Nephron (organoid): ENCODE measurements around the gene ALPG.
"Not testable (repeated sequence)": the region's sequence is repeated elsewhere in the genome, so short reads cannot be mapped to it uniquely, and the experiment has no call there.

Experiments
- H3K27ac Mint-ChIP-seq, 3 experiments: 2 replicates each; pipeline ENCODE4 v1.8.0; 2020; ENCODE audit warnings: mixed read lengths in 3 of 3, mild to moderate bottlenecking in 2 of 3, moderate library complexity in 1 of 3
- H3K27me3 Mint-ChIP-seq: 2 replicates; pipeline ENCODE4 v1.8.0; 2021; ENCODE audit warnings: low read depth, mild to moderate bottlenecking, moderate library complexity, mixed read lengths
- H3K36me3 Mint-ChIP-seq: 2 replicates; pipeline ENCODE4 v1.8.0; 2020; ENCODE audit warnings: low read depth, mixed read lengths
- H3K4me1 Mint-ChIP-seq: 2 replicates; pipeline ENCODE4 v1.8.0; 2020; ENCODE audit warnings: mixed read lengths
- H3K4me3 Mint-ChIP-seq, 3 experiments: 2 replicates each; pipeline ENCODE4 v1.8.0; 2020; ENCODE audit warnings: mild to moderate bottlenecking in 3 of 3, mixed read lengths in 3 of 3, moderate library complexity in 2 of 3
- H3K9me3 Mint-ChIP-seq: 2 replicates; pipeline ENCODE4 v1.8.0; 2020; ENCODE audit warnings: mixed read lengths
- TF ChIP-seq, protein P1 (sequence below), 3 experiments: fragments of 200-600 bp; sonication (generic); IDR thresholded peaks; one replicate each; pipeline ENCODE4 v1.5.0; 2021; ENCODE audit warnings: antibody characterized with exemption in 3 of 3; ENCODE audit not compliant: unreplicated experiment in 3 of 3

ALPG gene

GRCh38 chr2:232449964-232450363 is 43.3 kb downstream of the ALPG start:
- Mint-ChIP-seq H3K4me3 (no peak overlapping the region), H3K27ac (no peak overlapping the region), H3K27me3 (peaks cover 25% of the 10 kb centered on the region), H3K4me1 (peaks cover 14% of the 10 kb centered on the region), H3K9me3 (no peaks in the 10 kb centered on the region), H3K36me3 (no peaks in the 10 kb centered on the region)
- TF ChIP-seq, protein P1, sequence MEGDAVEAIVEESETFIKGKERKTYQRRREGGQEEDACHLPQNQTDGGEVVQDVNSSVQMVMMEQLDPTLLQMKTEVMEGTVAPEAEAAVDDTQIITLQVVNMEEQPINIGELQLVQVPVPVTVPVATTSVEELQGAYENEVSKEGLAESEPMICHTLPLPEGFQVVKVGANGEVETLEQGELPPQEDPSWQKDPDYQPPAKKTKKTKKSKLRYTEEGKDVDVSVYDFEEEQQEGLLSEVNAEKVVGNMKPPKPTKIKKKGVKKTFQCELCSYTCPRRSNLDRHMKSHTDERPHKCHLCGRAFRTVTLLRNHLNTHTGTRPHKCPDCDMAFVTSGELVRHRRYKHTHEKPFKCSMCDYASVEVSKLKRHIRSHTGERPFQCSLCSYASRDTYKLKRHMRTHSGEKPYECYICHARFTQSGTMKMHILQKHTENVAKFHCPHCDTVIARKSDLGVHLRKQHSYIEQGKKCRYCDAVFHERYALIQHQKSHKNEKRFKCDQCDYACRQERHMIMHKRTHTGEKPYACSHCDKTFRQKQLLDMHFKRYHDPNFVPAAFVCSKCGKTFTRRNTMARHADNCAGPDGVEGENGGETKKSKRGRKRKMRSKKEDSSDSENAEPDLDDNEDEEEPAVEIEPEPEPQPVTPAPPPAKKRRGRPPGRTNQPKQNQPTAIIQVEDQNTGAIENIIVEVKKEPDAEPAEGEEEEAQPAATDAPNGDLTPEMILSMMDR (IDR thresholded peaks at IDR 0.05; ENCODE audit: unreplicated experiment in 3 of 3): no peak

DNA sequence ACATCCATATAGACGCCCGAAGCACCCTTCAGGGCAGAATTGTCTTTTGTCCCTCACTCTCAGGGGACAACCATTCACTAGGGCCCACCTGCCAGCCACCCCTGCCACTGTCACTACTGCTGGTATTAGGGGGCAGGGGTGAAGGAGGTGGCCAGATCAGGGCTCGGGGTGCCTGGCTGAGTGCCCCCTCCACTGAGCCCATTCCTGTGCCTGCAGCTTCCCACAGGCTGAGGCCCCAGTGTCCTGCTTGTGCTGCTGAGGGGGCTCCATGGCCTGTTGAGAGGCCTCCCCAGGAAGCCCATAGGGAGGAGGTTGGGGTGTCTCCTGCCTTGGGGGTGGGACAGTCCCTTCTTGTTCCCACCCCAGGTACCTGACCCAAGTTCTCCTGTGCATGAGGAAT is 45.0 kb downstream of the ALPG start:
- not testable (repeated sequence) for H3K9me3 Mint-ChIP-seq, H3K36me3 Mint-ChIP-seq, H3K27ac Mint-ChIP-seq, H3K4me3 Mint-ChIP-seq
- Mint-ChIP-seq H3K4me1 (peaks cover 14% of the 10 kb centered on the region), H3K27me3 (peaks cover 25% of the 10 kb centered on the region)

GRCh38 chr2:232454630-232455029 is 48.0 kb downstream of the ALPG start:
- H3K9me3 Mint-ChIP-seq: no peaks in the 10 kb centered on the region
- no peaks in the 10 kb centered on the region for H3K4me1 Mint-ChIP-seq
- TF ChIP-seq, protein P1 (IDR thresholded peaks at IDR 0.05; ENCODE audit: unreplicated experiment in 3 of 3): no peak
- H3K4me3 Mint-ChIP-seq: no peak overlapping the region
- H3K36me3 Mint-ChIP-seq: no peaks in the 10 kb centered on the region
- no peak overlapping the region for H3K27ac Mint-ChIP-seq
- peaks cover 30% of the 10 kb centered on the region for H3K27me3 Mint-ChIP-seq

DNA sequence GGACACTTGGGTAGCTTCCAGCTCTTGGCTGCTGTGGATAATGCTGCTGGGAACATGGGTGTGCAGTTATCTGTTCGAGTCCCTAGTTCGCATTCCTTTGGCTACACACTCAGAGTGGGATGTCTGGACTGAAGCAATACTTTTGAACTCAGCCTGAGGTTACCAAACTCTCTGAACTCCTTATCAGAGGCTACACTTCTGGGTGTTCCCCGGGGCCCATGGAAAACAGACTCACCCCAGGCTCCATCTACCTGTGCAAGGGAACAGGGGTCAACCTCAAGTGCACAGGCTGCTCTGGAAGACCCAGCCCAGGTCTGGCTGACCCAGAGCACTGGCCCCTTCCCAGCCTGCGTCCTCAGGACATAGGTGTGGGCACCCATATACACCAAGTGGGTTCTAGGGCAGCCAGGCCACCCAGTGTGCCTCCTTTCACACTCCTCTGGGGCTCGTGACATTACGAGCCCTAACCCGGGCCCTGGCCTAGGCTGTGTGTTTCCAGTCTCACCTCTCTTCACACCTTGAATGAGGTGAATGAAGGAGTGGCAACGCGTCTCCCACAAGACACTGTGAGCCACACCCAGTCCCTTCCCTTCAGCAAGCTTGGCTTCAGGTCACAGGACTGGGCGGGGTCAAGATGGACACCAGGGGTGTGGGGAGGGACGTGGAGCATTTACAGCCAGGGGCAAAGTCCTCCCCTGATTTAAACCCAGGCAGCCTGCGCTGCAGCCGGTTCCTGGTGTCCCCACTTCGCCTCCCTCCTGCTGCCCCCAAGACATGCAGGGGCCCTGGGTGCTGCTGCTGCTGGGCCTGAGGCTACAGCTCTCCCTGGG is 49.0 kb downstream of the ALPG start, which contains the start of gene ALPI:
Gene ALPI, plus strand, starts transcription at position 728 of the 830 bp plus-strand sequence. Its CDS starts 47 bp downstream, at position 775.
- no peaks in the 10 kb centered on the region for H3K4me1 Mint-ChIP-seq
- H3K27ac Mint-ChIP-seq: no peak within 1 kb of the TSS
- TF ChIP-seq, protein P1 (IDR thresholded peaks at IDR 0.05; ENCODE audit: unreplicated experiment in 3 of 3): no peak
- no peak within 1 kb of the TSS for H3K4me3 Mint-ChIP-seq
- H3K36me3 Mint-ChIP-seq: no peaks in the 10 kb centered on the region
- no peaks in the 10 kb centered on the region for H3K9me3 Mint-ChIP-seq
- H3K27me3 Mint-ChIP-seq: peaks cover 29% of the 10 kb centered on the region

- TF ChIP-seq, protein P1 (IDR thresholded peaks at IDR 0.05; ENCODE audit: unreplicated experiment in 3 of 3): no peak
- no peaks in the 10 kb centered on the region for H3K36me3 Mint-ChIP-seq
- H3K4me1 Mint-ChIP-seq: no peaks in the 10 kb centered on the region
- H3K27me3 Mint-ChIP-seq: peaks cover 33% of the 10 kb centered on the region
- no peak overlapping the region for H3K4me3 Mint-ChIP-seq
- H3K9me3 Mint-ChIP-seq: no peaks in the 10 kb centered on the region
- no peak overlapping the region for H3K27ac Mint-ChIP-seq
Observed at GRCh38 chr2:232456296-232457120, 49.9 kb downstream of the ALPG start.
